Kidney epithelial cell (primary cell): ENCODE measurements around the gene GLOD5. TPM values are rescaled to one million over a fixed set of nuclear protein-coding genes. Genes with fewer than 3 reads are reported as not detected.

ENCODE experiments used
- DNase-seq: peaks from one replicate; pipeline ENCODE4 v3.0.0-alpha.2; 2010; ENCODE audit warnings: low read depth
- H3K27me3 ChIP-seq: 2 replicates; pipeline ENCODE4 v1.6.0; 2011; ENCODE audit warnings: low read length; ENCODE audit not compliant: control insufficient read depth, insufficient read depth
- H3K36me3 ChIP-seq: 2 replicates; pipeline ENCODE4 v1.5.1; 2011; ENCODE audit warnings: low read length; ENCODE audit not compliant: control insufficient read depth, insufficient read depth
- H3K4me3 ChIP-seq: 2 replicates; pipeline ENCODE4 v1.5.1; 2011; ENCODE audit warnings: low read depth, mild to moderate bottlenecking, control low read depth, low read length
- CTCF ChIP-seq: IDR thresholded peaks from 2 replicates; pipeline ENCODE4 v1.5.1; 2011; ENCODE audit warnings: mild to moderate bottlenecking, moderate library complexity, low read length, control low read depth, inconsistent platforms; ENCODE audit not compliant: insufficient read depth, poor library complexity, severe bottlenecking
- total RNA-seq: library from RNA; depleted of rRNA; stranded (reverse); fragments of >200 nt; gene quantifications from 2 replicates; pipeline ENCODE4 v1.2.3, GENCODE V29; 2015

GLOD5 gene
- total RNA-seq, 1 donor from 2014 or later, result not detected

- no peak for TF ChIP-seq CTCF
- no peaks in the 10 kb centered on the region for H3K27me3 ChIP-seq
- no peaks in the 10 kb centered on the region for H3K36me3 ChIP-seq
- no peak for DNase-seq
- H3K4me3 ChIP-seq, result no peak overlapping the region
Measured at GRCh38 chrX:48770296-48770695, 8.7 kb downstream of the GLOD5 start.

- DNase-seq, result no peak
- TF ChIP-seq CTCF, result no peak
- no peaks in the 10 kb centered on the region for H3K27me3 ChIP-seq
- H3K36me3 ChIP-seq, result no peaks in the 10 kb centered on the region
- H3K4me3 ChIP-seq, result no peak overlapping the region
Measured at GRCh38 chrX:48772602-48773001, 11.1 kb downstream of the GLOD5 start.

GRCh38 chrX:48776818-48777439, 15.4 kb downstream of the GLOD5 start:
- H3K27me3 ChIP-seq, result no peaks in the 10 kb centered on the region
- TF ChIP-seq CTCF, result no peak
- DNase-seq, result no peak
- H3K4me3 ChIP-seq, result no peak overlapping the region
- H3K36me3 ChIP-seq, result no peaks in the 10 kb centered on the region

- Histone ChIP-seq H3K27me3 (no peaks in the 10 kb centered on the region), H3K36me3 (no peaks in the 10 kb centered on the region), H3K4me3 (no peak overlapping the region)
- no peak for DNase-seq
- no peak for TF ChIP-seq CTCF
Measured at GRCh38 chrX:48779399-48779798, 17.9 kb downstream of the GLOD5 start.

- no peaks in the 10 kb centered on the region for H3K36me3 ChIP-seq
Measured at GRCh38 chrX:48781705-48782104, 20.2 kb downstream of the GLOD5 start.

More at GRCh38 chrX:48781705-48782104, 20.2 kb downstream of the GLOD5 start:
- TF ChIP-seq CTCF, result no peak
- no peak overlapping the region for H3K4me3 ChIP-seq
- DNase-seq, result no peak
- no peaks in the 10 kb centered on the region for H3K27me3 ChIP-seq
